H1 (cell line): ENCODE data around the gene SLC22A3. TPM values are rescaled to one million over a fixed set of nuclear protein-coding genes. Genes with fewer than 3 reads are reported as not detected.

Experiments used
- ASH2L ChIP-seq: fragments of 200-600, 300-600 bp; sonication (generic); IDR thresholded peaks from one replicate; pipeline ENCODE4 v1.7.1; 2017; ENCODE audit warnings: low read length
- ATF2 ChIP-seq: IDR thresholded peaks from 2 replicates; pipeline ENCODE4 v1.6.1; 2012; ENCODE audit warnings: low read length, inconsistent platforms
- BCL11A ChIP-seq, 2 experiments: IDR thresholded peaks; one replicate each; pipeline ENCODE4 v1.6.1; 2011; ENCODE audit warnings: low read depth in 2 of 2, low read length in 2 of 2, mild to moderate bottlenecking in 2 of 2
- BRCA1 ChIP-seq: IDR thresholded peaks from 2 replicates; pipeline ENCODE4 v1.6.1; 2012; ENCODE audit warnings: low read depth, low read length, improper control_type of control experiment
- CBX8 ChIP-seq: fragments of 300-800, 300-1000 bp; sonication (generic); IDR thresholded peaks from 2 replicates; pipeline ENCODE4 v1.7.1; 2016; ENCODE audit warnings: low read depth, low read length, borderline replicate concordance
- HDAC2 ChIP-seq, 2 experiments: fragments of 300-600 bp in 1 of 2; sonication (generic) in 1 of 2; IDR thresholded peaks; 2 replicates each; pipeline ENCODE4 v1.6.1; 2011 to 2012; ENCODE audit warnings: low read depth in 2 of 2, low read length in 2 of 2, mild to moderate bottlenecking in 2 of 2, moderate library complexity in 2 of 2, borderline replicate concordance in 1 of 2, inconsistent platforms in 1 of 2
- JUN ChIP-seq: IDR thresholded peaks from 2 replicates; pipeline ENCODE4 v1.6.1; 2011; ENCODE audit warnings: low read depth, mild to moderate bottlenecking, improper control_type of control experiment, low read length
- JUND ChIP-seq: IDR thresholded peaks from 2 replicates; pipeline ENCODE4 v1.6.1; 2011; ENCODE audit warnings: mild to moderate bottlenecking, improper control_type of control experiment, low read length
- KDM1A ChIP-seq: fragments of 200-600, 300-600 bp; sonication (generic); IDR thresholded peaks from 2 replicates; pipeline ENCODE4 v1.7.1; 2016; ENCODE audit warnings: mild to moderate bottlenecking, low read length, borderline replicate concordance
- MAFK ChIP-seq: IDR thresholded peaks from 2 replicates; pipeline ENCODE4 v1.6.1; 2012; ENCODE audit warnings: low read depth, mild to moderate bottlenecking, improper control_type of control experiment, low read length
- SIN3A ChIP-seq, 2 experiments: IDR thresholded peaks in 1 of 2; conservative IDR thresholded peaks in 1 of 2; 2 replicates each; pipeline ENCODE4 v1.6.1; 2011 to 2012; ENCODE audit warnings: low read length in 2 of 2, improper control_type of control experiment in 1 of 2, low read depth in 1 of 2, mild to moderate bottlenecking in 1 of 2
- SIRT6 ChIP-seq: IDR thresholded peaks from one replicate; pipeline ENCODE4 v1.7.1; 2012; ENCODE audit warnings: low read length, inconsistent platforms
- SIX5 ChIP-seq: IDR thresholded peaks from 2 replicates; pipeline ENCODE4 v1.6.1; 2011; ENCODE audit warnings: mild to moderate bottlenecking, low read depth, low read length
- SP2 ChIP-seq: IDR thresholded peaks from 2 replicates; pipeline ENCODE4 v1.6.1; 2012; ENCODE audit warnings: mild to moderate bottlenecking, low read length, inconsistent platforms
- TBP ChIP-seq: IDR thresholded peaks from 2 replicates; pipeline ENCODE4 v1.6.1; 2011; ENCODE audit warnings: low read depth, low read length, improper control_type of control experiment
- polyA plus RNA-seq, 7 experiments: library from polyadenylated mRNA; depleted of rRNA in 3 of 7; stranded (reverse) in 5 of 7; unstranded in 2 of 7; fragments of >200 nt in 5 of 7; fragments of 200-250 nt in 2 of 7; gene quantifications; 1 replicate in 5 of 7; 2 replicates in 1 of 7; 4 replicates in 1 of 7; pipeline versions ENCODE4 v1.2.1 to v1.2.3, GENCODE V29; 2011 to 2013; ENCODE audit warnings: missing spikeins in 2 of 7, mixed read lengths in 2 of 7
- total RNA-seq: library from RNA; stranded (reverse); fragmentation: NEBNext Ultra II Directional; extraction: Animal tissue kit (Norgen Biotek cat#: 25700); gene quantifications from 2 replicates; pipeline ENCODE4 v1.2.1, GENCODE V29; 2021

Gene SLC22A3
- total and polyA plus RNA-seq, 2 of the 8 experiments (the other 6 are each of a cell fraction or from before 2014, with no cell fraction given), result 1.0 to 2.9 TPM

DNA sequence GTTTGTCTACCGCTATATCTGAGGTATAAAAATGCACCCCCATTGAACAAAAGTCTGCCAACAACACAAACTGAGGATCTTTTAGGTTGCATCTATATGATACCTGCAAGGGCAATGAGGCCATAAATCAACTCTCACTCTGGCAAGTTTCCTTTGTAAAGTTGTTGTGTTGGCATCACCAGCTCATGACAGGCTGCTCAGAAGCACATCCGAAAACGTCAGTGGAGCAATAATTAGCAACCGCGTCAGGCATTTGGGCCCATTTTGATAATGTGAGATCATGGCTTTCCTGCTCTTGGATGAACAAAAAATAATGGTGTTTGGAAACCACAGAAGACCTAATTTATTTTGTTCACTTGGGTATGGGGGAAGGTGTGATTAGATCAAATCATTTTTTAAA lies 12.0 kb upstream of the SLC22A3 start (continued):
- TF ChIP-seq CBX8 (no peak), BCL11A (IDR thresholded peaks at IDR 0.05; ENCODE audit: low read depth in 2 of 2, low read length in 2 of 2) (no peak), HDAC2 (IDR thresholded peaks at IDR 0.05; ENCODE audit: borderline replicate concordance in 1 of 2, low read depth in 2 of 2, low read length in 2 of 2) (no peak), SIN3A (conservative IDR thresholded peaks at IDR 0.05 in 1 of 2, IDR thresholded peaks at IDR 0.05 in 1 of 2; ENCODE audit: low read depth in 1 of 2, low read length in 2 of 2) (no peak), TBP (no peak), ATF2 (no peak), KDM1A (no peak), SIX5 (no peak), MAFK (no peak), JUND (no peak), BRCA1 (no peak), ASH2L (no peak), JUN (no peak), SP2 (no peak), SIRT6 (no peak)
